GM12891 (cell line): ENCODE data around the gene REM2.

Experiments used
- POLR2A ChIP-seq: IDR thresholded peaks from 2 replicates; pipeline ENCODE4 v1.6.1; 2011; ENCODE audit warnings: low read depth, low read length, control low read depth
- POLR2AphosphoS5 ChIP-seq: IDR thresholded peaks from 2 replicates; pipeline ENCODE4 v1.6.1; 2011; ENCODE audit warnings: low read depth, low read length, control low read depth
- POU2F2 ChIP-seq: IDR thresholded peaks from 2 replicates; pipeline ENCODE4 v1.6.1; 2011; ENCODE audit warnings: low read depth, mild to moderate bottlenecking, control low read depth, low read length, moderate library complexity
- SPI1 ChIP-seq: IDR thresholded peaks from 2 replicates; pipeline ENCODE4 v1.6.1; 2011; ENCODE audit warnings: low read depth, low read length, control low read depth
- TAF1 ChIP-seq: IDR thresholded peaks from 2 replicates; pipeline ENCODE4 v1.6.1; 2011; ENCODE audit warnings: low read depth, low read length, control low read depth

GRCh38 chr14:22890416-22890815 is 7.4 kb downstream of the REM2 start:
- TF ChIP-seq POLR2A, result no peak
- TF ChIP-seq POLR2AphosphoS5, result no peak
- TF ChIP-seq TAF1, result no peak
- no peak for TF ChIP-seq POU2F2
- TF ChIP-seq SPI1, result no peak
